Chondrocyte (in vitro differentiated cells): Measurements from ENCODE around the gene HSF5. TPM values are rescaled to one million over a fixed set of nuclear protein-coding genes. Genes with fewer than 3 reads are reported as not detected.

Experiments
- DNase-seq: peaks from one replicate; pipeline ENCODE4 v3.0.0; 2021; ENCODE audit warnings: mixed read lengths, low spot score
- H3K27ac Mint-ChIP-seq: one replicate; pipeline ENCODE4 v1.8.0; 2021; ENCODE audit warnings: mild to moderate bottlenecking, moderate library complexity, mixed read lengths; ENCODE audit not compliant: unreplicated experiment
- H3K27me3 Mint-ChIP-seq: 2 replicates; pipeline ENCODE4 v1.8.0; 2021; ENCODE audit warnings: low read depth, mixed read lengths
- H3K36me3 Mint-ChIP-seq: 2 replicates; pipeline ENCODE4 v1.8.0; 2021; ENCODE audit warnings: low read depth, mixed read lengths
- H3K4me1 Mint-ChIP-seq: 2 replicates; pipeline ENCODE4 v1.8.0; 2021; ENCODE audit warnings: low read depth, mild to moderate bottlenecking, mixed read lengths
- H3K4me3 Mint-ChIP-seq: one replicate; pipeline ENCODE4 v1.8.0; 2021; ENCODE audit warnings: mild to moderate bottlenecking, moderate library complexity, mixed read lengths; ENCODE audit not compliant: unreplicated experiment
- H3K9me3 Mint-ChIP-seq: 2 replicates; pipeline ENCODE4 v1.8.0; 2021; ENCODE audit warnings: low read depth, mixed read lengths
- total RNA-seq: library from RNA; stranded (reverse); gene quantifications from 3 replicates; pipeline ENCODE4 v1.2.1, GENCODE V29; 2021
- TF ChIP-seq, protein P1 (sequence below): fragments of 200-600 bp; sonication (generic); IDR thresholded peaks from 2 replicates; pipeline ENCODE4 v1.5.0; 2021; ENCODE audit warnings: antibody characterized with exemption, mild to moderate bottlenecking, moderate library complexity

Gene HSF5
- total RNA-seq, 1 donor from 2014 or later = not detected

DNA sequence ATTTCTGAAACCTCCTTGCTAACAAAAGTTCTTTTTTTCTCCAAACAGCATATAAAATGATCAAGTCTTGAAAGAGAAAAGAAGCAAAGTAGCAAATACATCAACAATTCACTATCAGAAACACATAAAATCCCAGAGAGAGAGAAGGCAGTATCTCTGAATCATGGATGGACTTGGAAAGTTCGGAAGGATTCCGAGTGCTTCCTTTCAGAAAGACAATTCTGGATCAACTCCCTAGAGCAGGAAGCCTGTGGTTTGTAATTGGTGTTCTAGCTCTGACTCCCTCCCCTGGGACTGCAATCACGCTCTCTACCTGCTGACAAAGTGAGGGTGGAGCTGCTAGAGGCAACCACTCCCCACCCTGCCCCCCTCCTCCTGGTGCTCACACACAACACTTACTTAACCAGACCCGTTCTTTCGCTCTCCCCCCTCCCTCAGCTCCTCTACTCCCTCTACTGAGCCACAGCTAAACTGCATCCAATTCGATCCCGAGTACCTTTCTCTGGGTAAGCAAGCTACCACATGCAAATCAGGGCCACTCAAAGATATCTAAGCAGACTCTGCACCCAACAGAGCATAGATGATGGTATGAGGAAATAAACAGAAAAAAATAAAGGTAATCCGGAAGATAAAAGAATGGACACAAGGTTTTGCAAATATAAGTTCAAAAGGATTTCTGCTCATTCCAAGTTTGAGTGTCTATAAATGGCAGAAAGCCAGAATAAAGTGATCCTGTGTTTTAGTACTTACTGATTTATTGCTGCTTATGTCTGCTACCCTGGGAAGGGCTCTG is 70.7 kb downstream of the HSF5 start, which contains the start of gene RNF43:
Gene RNF43, minus strand, starts transcription at position 235 of the 793 bp plus-strand sequence. CDS start 1,957 bp downstream, outside the sequence.
- no peaks in the 10 kb centered on the region for H3K36me3 Mint-ChIP-seq
- no peaks in the 10 kb centered on the region for H3K9me3 Mint-ChIP-seq
- TF ChIP-seq, protein P1, sequence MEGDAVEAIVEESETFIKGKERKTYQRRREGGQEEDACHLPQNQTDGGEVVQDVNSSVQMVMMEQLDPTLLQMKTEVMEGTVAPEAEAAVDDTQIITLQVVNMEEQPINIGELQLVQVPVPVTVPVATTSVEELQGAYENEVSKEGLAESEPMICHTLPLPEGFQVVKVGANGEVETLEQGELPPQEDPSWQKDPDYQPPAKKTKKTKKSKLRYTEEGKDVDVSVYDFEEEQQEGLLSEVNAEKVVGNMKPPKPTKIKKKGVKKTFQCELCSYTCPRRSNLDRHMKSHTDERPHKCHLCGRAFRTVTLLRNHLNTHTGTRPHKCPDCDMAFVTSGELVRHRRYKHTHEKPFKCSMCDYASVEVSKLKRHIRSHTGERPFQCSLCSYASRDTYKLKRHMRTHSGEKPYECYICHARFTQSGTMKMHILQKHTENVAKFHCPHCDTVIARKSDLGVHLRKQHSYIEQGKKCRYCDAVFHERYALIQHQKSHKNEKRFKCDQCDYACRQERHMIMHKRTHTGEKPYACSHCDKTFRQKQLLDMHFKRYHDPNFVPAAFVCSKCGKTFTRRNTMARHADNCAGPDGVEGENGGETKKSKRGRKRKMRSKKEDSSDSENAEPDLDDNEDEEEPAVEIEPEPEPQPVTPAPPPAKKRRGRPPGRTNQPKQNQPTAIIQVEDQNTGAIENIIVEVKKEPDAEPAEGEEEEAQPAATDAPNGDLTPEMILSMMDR = peak; percentile 85
- H3K27me3 Mint-ChIP-seq = peaks cover 6% of the 10 kb centered on the region
- peak within 1 kb of the TSS; percentile 77 for H3K4me3 Mint-ChIP-seq
- DNase-seq = no peak
- H3K4me1 Mint-ChIP-seq = peaks cover 18% of the 10 kb centered on the region
- peak within 1 kb of the TSS; percentile 74 for H3K27ac Mint-ChIP-seq

GRCh38 chr17:58416937-58417299 is 71.3 kb downstream of the HSF5 start:
- TF ChIP-seq, protein P1 = no peak
- Mint-ChIP-seq H3K4me3 (peak overlapping the region; percentile 77), H3K9me3 (no peaks in the 10 kb centered on the region), H3K4me1 (peaks cover 18% of the 10 kb centered on the region), H3K27ac (peak overlapping the region; percentile 74), H3K27me3 (peaks cover 4% of the 10 kb centered on the region), H3K36me3 (no peaks in the 10 kb centered on the region)
- no peak for DNase-seq

GRCh38 chr17:58416396-58416795 is 71.8 kb downstream of the HSF5 start:
- Mint-ChIP-seq H3K27ac (no peak overlapping the region), H3K36me3 (no peaks in the 10 kb centered on the region), H3K4me1 (peaks cover 18% of the 10 kb centered on the region), H3K9me3 (no peaks in the 10 kb centered on the region), H3K4me3 (no peak overlapping the region), H3K27me3 (peaks cover 4% of the 10 kb centered on the region)
- TF ChIP-seq, protein P1 = no peak
- DNase-seq = no peak

- no peak overlapping the region for H3K4me3 Mint-ChIP-seq
- peaks cover 18% of the 10 kb centered on the region for H3K4me1 Mint-ChIP-seq
- no peaks in the 10 kb centered on the region for H3K36me3 Mint-ChIP-seq
- TF ChIP-seq, protein P1 = no peak
- no peak for DNase-seq
- H3K9me3 Mint-ChIP-seq = no peaks in the 10 kb centered on the region
- no peak overlapping the region for H3K27ac Mint-ChIP-seq
- H3K27me3 Mint-ChIP-seq = peaks cover 4% of the 10 kb centered on the region
Observed at GRCh38 chr17:58415371-58416055, 72.7 kb downstream of the HSF5 start.

- Mint-ChIP-seq H3K4me1 (peaks cover 18% of the 10 kb centered on the region), H3K9me3 (no peaks in the 10 kb centered on the region), H3K36me3 (no peaks in the 10 kb centered on the region), H3K27ac (no peak overlapping the region), H3K27me3 (peaks cover 5% of the 10 kb centered on the region), H3K4me3 (no peak overlapping the region)
- DNase-seq = no peak
- TF ChIP-seq, protein P1 = no peak
Observed at GRCh38 chr17:58414596-58414997, 73.6 kb downstream of the HSF5 start.
